ENCODE data around the gene CD70.

DNA sequence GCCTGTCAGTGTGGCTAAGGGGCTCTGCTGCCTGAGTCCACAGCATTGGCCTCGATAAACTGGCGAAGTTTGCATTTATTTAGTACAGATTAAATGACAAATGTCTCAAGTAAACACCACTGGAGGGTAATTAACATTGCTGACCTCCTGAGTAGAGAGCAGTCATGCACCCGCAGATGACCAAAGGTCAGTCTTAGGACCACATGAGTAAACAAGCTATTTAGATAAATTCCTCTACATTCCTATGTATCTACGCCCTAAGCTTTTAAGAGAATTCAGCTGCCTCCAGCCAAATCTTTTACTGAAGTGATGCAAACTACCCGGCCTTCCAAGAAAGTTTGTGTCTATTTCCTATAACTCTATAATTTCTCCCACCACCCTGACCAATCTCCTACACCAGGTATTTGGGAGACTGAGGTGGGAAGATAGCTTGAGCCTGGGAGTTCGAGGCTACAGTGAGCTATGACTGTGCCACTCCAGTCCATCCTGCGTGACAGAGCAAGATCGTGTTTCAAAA, 22.9 kb downstream of the CD70 start:
- TF ChIP-seq, protein P1, sequence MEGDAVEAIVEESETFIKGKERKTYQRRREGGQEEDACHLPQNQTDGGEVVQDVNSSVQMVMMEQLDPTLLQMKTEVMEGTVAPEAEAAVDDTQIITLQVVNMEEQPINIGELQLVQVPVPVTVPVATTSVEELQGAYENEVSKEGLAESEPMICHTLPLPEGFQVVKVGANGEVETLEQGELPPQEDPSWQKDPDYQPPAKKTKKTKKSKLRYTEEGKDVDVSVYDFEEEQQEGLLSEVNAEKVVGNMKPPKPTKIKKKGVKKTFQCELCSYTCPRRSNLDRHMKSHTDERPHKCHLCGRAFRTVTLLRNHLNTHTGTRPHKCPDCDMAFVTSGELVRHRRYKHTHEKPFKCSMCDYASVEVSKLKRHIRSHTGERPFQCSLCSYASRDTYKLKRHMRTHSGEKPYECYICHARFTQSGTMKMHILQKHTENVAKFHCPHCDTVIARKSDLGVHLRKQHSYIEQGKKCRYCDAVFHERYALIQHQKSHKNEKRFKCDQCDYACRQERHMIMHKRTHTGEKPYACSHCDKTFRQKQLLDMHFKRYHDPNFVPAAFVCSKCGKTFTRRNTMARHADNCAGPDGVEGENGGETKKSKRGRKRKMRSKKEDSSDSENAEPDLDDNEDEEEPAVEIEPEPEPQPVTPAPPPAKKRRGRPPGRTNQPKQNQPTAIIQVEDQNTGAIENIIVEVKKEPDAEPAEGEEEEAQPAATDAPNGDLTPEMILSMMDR (conservative IDR thresholded peaks at IDR 0.05; ENCODE audit: low read length): no peak
- TF ChIP-seq EZH2phosphoT487 (IDR thresholded peaks at IDR 0.05; ENCODE audit: borderline replicate concordance): no peak
